Erythroblast (primary cell): ENCODE measurements around the gene R3HDM4.

Experiments
- GATA1 ChIP-seq: IDR thresholded peaks from 2 replicates; pipeline ENCODE4 v1.6.1; 2011; ENCODE audit warnings: low read depth, mild to moderate bottlenecking, control low read depth, low read length, moderate library complexity
- POLR2A ChIP-seq: IDR thresholded peaks from 2 replicates; pipeline ENCODE4 v1.6.1; 2011; ENCODE audit warnings: mild to moderate bottlenecking, low read length

DNA sequence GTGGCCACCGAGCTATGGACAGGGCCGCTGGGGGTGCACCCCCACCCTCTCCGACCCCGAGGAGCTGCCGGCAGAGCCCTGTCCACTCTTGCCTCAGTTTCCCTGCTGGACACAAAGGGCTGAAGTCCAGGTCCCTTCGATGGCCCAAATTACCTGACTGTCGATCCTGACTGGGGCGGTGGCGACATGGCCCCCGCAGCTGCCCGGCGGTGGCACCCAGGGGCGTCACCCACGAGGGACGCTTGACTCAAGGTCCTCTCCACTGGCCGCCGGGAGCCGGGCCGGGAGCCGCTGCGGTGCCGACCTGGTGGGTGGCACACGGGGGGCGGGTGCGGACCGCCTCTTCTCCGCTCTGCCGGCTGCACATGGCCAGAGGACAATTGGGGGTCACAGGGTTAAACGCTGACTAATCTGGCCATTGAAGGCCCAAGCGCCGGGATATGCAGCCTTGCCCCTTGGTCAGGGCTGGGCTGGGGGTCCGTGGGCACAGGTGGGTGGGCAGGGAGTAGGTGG, 29.2 kb upstream of the R3HDM4 start:
- TF ChIP-seq POLR2A (no peak), GATA1 (no peak)
